GM12801 (cell line): ENCODE results near the gene PAK1.

Source experiments
- CTCF ChIP-seq: IDR thresholded peaks from one replicate; pipeline ENCODE4 v1.5.1; 2011; ENCODE audit warnings: control low read depth; ENCODE audit not compliant: insufficient read length; ENCODE audit errors: extremely low read depth

PAK1 gene

GRCh38 chr11:77287136-77287535 is 186.8 kb downstream of the PAK1 start:
- TF ChIP-seq CTCF = no peak

- no peak for TF ChIP-seq CTCF
Observed at GRCh38 chr11:77284476-77285468, 189.1 kb downstream of the PAK1 start.

GRCh38 chr11:77283101-77283500 is 190.8 kb downstream of the PAK1 start:
- no peak for TF ChIP-seq CTCF

- TF ChIP-seq CTCF = no peak
Observed at GRCh38 chr11:77278595-77279506, 195.0 kb downstream of the PAK1 start.

- TF ChIP-seq CTCF = no peak
Observed at GRCh38 chr11:77276271-77276670, 197.6 kb downstream of the PAK1 start.
